Liver (tissue), 9 donors: Measurements from ENCODE around the gene HGS. TPM values are rescaled to one million over a fixed set of nuclear protein-coding genes. Genes with fewer than 3 reads are reported as not detected.

Source experiments
- DNase-seq: peaks from one replicate; pipeline ENCODE4 v3.0.0-alpha.2; 2017; ENCODE audit warnings: low spot score
- H3K27ac ChIP-seq, 2 donors: one replicate each; pipeline ENCODE4 v1.7.0; 2013; ENCODE audit warnings: inconsistent platforms in 2 of 2, low read length in 2 of 2, control low read depth in 1 of 2, low read depth in 1 of 2, mild to moderate bottlenecking in 1 of 2
- H3K27me3 ChIP-seq, 4 donors: one replicate each; pipeline versions ENCODE4 v1.6.1 to v1.7.0; 2013; ENCODE audit warnings: low read length in 3 of 4, inconsistent platforms in 1 of 4, mild to moderate bottlenecking in 1 of 4, moderate library complexity in 1 of 4; ENCODE audit not compliant: control insufficient read depth in 4 of 4, insufficient read depth in 4 of 4
- H3K36me3 ChIP-seq, 4 donors: one replicate each; pipeline versions ENCODE4 v1.6.1 to v1.7.0; 2013; ENCODE audit warnings: low read length in 3 of 4, mild to moderate bottlenecking in 3 of 4, low read depth in 1 of 4, moderate library complexity in 1 of 4; ENCODE audit not compliant: control insufficient read depth in 4 of 4, insufficient read depth in 3 of 4
- H3K4me1 ChIP-seq, 4 donors: one replicate each; pipeline versions ENCODE4 v1.6.1 to v1.7.0; 2013; ENCODE audit warnings: low read length in 3 of 4, mild to moderate bottlenecking in 3 of 4, moderate library complexity in 1 of 4; ENCODE audit not compliant: control insufficient read depth in 4 of 4, insufficient read depth in 4 of 4
- H3K4me3 ChIP-seq, 3 donors: one replicate each; pipeline versions ENCODE4 v1.6.1 to v1.7.0; 2013; ENCODE audit warnings: low read length in 3 of 3, control low read depth in 1 of 3, low read depth in 1 of 3, mild to moderate bottlenecking in 1 of 3
- H3K9ac ChIP-seq, 2 donors: one replicate each; pipeline ENCODE4 v1.7.0; 2013; ENCODE audit warnings: low read length in 2 of 2, mild to moderate bottlenecking in 2 of 2, moderate library complexity in 2 of 2, control low read depth in 1 of 2, low read depth in 1 of 2
- H3K9me3 ChIP-seq, 4 donors: one replicate each; pipeline versions ENCODE4 v1.6.1 to v1.7.0; 2013; ENCODE audit warnings: low read length in 3 of 4; ENCODE audit not compliant: control insufficient read depth in 4 of 4
- EGR1 ChIP-seq, 2 donors: IDR thresholded peaks; 2 replicates each; pipeline ENCODE4 v1.6.1; 2016 to 2018; ENCODE audit warnings: antibody characterized with exemption in 2 of 2, low read depth in 2 of 2
- FOXA1 ChIP-seq: IDR thresholded peaks from 2 replicates; pipeline ENCODE4 v1.6.1; 2016; ENCODE audit warnings: antibody characterized with exemption
- GABPA ChIP-seq, 2 donors: IDR thresholded peaks in 1 of 2; conservative IDR thresholded peaks in 1 of 2; 2 replicates each; pipeline ENCODE4 v1.6.1; 2016; ENCODE audit warnings: antibody characterized with exemption in 2 of 2, mild to moderate bottlenecking in 1 of 2, moderate library complexity in 1 of 2
- HNF4A ChIP-seq, 2 donors: conservative IDR thresholded peaks; 2 replicates each; pipeline ENCODE4 v1.6.1; 2016; ENCODE audit warnings: antibody characterized with exemption in 2 of 2, mild to moderate bottlenecking in 2 of 2
- HNF4G ChIP-seq: IDR thresholded peaks from 2 replicates; pipeline ENCODE4 v1.6.1; 2016; ENCODE audit warnings: antibody characterized with exemption
- JUND ChIP-seq, 2 donors: IDR thresholded peaks; 2 replicates each; pipeline ENCODE4 v1.6.1; 2016; ENCODE audit warnings: antibody characterized with exemption in 2 of 2
- NR2F2 ChIP-seq: IDR thresholded peaks from 2 replicates; pipeline ENCODE4 v1.6.1; 2016; ENCODE audit warnings: antibody characterized with exemption
- RAD21 ChIP-seq, 2 donors: IDR thresholded peaks; 2 replicates each; pipeline ENCODE4 v1.6.1; 2016; ENCODE audit warnings: antibody characterized with exemption in 2 of 2, mild to moderate bottlenecking in 2 of 2
- RXRA ChIP-seq, 2 donors: IDR thresholded peaks; 2 replicates each; pipeline ENCODE4 v1.6.1; 2017 to 2018; ENCODE audit warnings: antibody characterized with exemption in 2 of 2, mild to moderate bottlenecking in 1 of 2
- SP1 ChIP-seq: IDR thresholded peaks from 2 replicates; pipeline ENCODE4 v1.6.1; 2018; ENCODE audit warnings: antibody characterized with exemption, mild to moderate bottlenecking
- TAF1 ChIP-seq: conservative IDR thresholded peaks from 2 replicates; pipeline ENCODE4 v1.6.1; 2016; ENCODE audit warnings: antibody characterized with exemption, mild to moderate bottlenecking
- YY1 ChIP-seq: IDR thresholded peaks from 2 replicates; pipeline ENCODE4 v1.6.1; 2016; ENCODE audit warnings: antibody characterized with exemption, mild to moderate bottlenecking
- WGBS: extraction: QIAGEN DNeasy Blood & Tissue Kit; methylation state at CpG from one replicate; pipeline ENCODE4 v1.1.7; 2013; 5-methylcytosine and 5-hydroxymethylcytosine counted together
- polyA plus RNA-seq, 2 donors: library from polyadenylated mRNA; stranded (reverse) in 1 of 2; unstranded in 1 of 2; fragments of 200-250 nt in 1 of 2; fragments of >200 nt in 1 of 2; fragmentation: Nextera tagmentation in 1 of 2; extraction: Ambion mirVana in 1 of 2; gene quantifications; one replicate each; pipeline versions ENCODE4 v1.2.1 to v1.2.3, GENCODE V29; 2013 to 2015
- total RNA-seq, 2 donors: library from RNA; depleted of rRNA; stranded (reverse); fragments of >200 nt; gene quantifications; one replicate each; pipeline ENCODE4 v1.2.3, GENCODE V29; 2014
- TF ChIP-seq, protein P1 (sequence below): fragments of 150-350 bp; IDR thresholded peaks from 2 replicates; pipeline ENCODE4 v1.5.1; 2017; ENCODE audit warnings: improper control_type of control experiment, low read depth, low read length; ENCODE audit not compliant: missing input control
- TF ChIP-seq, protein P2 (sequence below): IDR thresholded peaks from 2 replicates; pipeline ENCODE4 v1.6.1; 2016; ENCODE audit warnings: antibody characterized with exemption
- TF ChIP-seq, protein P3 (sequence below): IDR thresholded peaks from 2 replicates; pipeline ENCODE4 v1.6.1; 2016; ENCODE audit warnings: antibody characterized with exemption
- TF ChIP-seq, protein P4 (sequence below): IDR thresholded peaks from 2 replicates; pipeline ENCODE4 v1.6.1; 2016; ENCODE audit warnings: antibody characterized with exemption, mild to moderate bottlenecking
- TF ChIP-seq, protein P5 (sequence below): IDR thresholded peaks from 2 replicates; pipeline ENCODE4 v1.6.1; 2016; ENCODE audit warnings: antibody characterized with exemption
- donor health status: healthy.
- donor health status: healthy.
- donor health status: healthy.
- donor health status: healthy.
- donor health status: healthy.

HGS gene
- total and polyA plus RNA-seq, 4 donors: 21.8 to 31.6 (median 28.2) TPM

DNA sequence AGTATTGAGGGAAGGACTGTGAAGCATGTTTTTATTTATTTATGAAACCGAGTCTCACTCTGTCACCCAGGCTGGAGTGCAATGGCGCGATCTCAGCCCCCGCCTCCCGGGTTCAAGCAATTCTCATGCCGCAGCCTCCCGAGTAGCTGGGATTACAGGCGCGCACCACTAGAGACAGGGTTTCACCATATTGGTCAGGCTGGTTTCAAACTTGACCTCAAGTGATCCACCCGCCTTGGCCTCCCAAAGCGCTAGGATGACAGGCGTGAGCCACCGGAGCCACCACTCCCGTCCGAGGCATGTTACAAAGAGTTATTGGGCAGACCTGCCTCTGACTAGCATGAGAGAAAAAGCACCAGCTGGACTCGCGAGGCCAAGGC is 22.4 kb downstream of the HGS start (continued):
- TF ChIP-seq, protein P1, sequence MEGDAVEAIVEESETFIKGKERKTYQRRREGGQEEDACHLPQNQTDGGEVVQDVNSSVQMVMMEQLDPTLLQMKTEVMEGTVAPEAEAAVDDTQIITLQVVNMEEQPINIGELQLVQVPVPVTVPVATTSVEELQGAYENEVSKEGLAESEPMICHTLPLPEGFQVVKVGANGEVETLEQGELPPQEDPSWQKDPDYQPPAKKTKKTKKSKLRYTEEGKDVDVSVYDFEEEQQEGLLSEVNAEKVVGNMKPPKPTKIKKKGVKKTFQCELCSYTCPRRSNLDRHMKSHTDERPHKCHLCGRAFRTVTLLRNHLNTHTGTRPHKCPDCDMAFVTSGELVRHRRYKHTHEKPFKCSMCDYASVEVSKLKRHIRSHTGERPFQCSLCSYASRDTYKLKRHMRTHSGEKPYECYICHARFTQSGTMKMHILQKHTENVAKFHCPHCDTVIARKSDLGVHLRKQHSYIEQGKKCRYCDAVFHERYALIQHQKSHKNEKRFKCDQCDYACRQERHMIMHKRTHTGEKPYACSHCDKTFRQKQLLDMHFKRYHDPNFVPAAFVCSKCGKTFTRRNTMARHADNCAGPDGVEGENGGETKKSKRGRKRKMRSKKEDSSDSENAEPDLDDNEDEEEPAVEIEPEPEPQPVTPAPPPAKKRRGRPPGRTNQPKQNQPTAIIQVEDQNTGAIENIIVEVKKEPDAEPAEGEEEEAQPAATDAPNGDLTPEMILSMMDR: no peak
- TF ChIP-seq SP1 (no peak), JUND (IDR thresholded peaks at IDR 0.05) (no peak), TAF1 (no peak), HNF4A (conservative IDR thresholded peaks at IDR 0.05) (no peak), EGR1 (IDR thresholded peaks at IDR 0.05; ENCODE audit: low read depth in 2 of 2) (no peak), YY1 (no peak), FOXA1 (no peak), GABPA (IDR thresholded peaks at IDR 0.05 in 1 of 2, conservative IDR thresholded peaks at IDR 0.05 in 1 of 2) (no peak), RAD21 (IDR thresholded peaks at IDR 0.05) (no peak)
- TF ChIP-seq, protein P2, sequence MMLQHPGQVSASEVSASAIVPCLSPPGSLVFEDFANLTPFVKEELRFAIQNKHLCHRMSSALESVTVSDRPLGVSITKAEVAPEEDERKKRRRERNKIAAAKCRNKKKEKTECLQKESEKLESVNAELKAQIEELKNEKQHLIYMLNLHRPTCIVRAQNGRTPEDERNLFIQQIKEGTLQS: no peak

DNA sequence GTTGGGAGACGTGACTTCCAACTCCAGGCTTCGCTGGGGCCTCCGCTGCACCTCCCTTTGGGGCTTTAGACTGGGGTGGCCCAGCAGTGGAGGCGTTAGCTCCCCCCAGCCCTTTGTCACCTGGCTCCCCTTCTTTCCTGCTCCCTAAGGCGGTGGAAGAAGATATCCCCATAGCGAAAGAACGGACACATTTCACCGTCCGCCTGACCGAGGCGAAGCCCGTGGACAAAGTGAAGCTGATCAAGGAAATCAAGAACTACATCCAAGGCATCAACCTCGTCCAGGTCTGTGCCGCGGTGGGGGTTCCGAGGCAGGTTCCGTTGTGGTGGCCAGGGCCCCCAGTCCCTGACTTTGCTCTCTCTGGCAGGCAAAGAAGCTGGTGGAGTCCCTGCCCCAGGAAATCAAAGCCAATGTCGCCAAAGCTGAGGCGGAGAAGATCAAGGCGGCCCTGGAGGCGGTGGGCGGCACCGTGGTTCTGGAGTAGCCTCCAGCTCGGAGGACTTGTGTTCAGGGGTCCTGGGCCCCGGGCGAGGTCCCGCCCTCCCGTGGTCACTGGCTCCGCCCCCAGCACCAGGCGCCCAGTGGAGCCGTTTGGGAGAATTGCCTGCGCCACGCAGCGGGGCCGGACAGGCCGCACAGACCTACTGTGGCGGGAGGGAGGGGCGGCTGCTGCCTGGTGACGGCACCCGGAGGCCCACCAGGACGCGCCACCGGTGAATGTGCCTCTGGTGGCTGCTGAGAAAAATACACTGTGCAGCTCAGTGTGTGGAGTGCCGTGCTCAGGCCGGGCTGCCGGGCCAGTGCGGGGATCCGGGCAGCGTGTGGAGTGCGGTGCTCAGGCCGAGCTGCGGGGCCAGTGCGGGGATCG is 23.2 kb downstream of the HGS start:
- H3K4me1 ChIP-seq: peaks cover 19 to 44% (median 32%) of the 10 kb centered on the region in 4 donors

More for the DNA sequence above, 23.2 kb downstream of the HGS start:
- H3K36me3 ChIP-seq: peaks cover 6 to 27% (median 9%) of the 10 kb centered on the region in 4 donors
- H3K4me3 ChIP-seq: no peak overlapping the region
- TF ChIP-seq YY1: no peak
- TF ChIP-seq, protein P1: no peak
- TF ChIP-seq JUND (IDR thresholded peaks at IDR 0.05): no peak
- TF ChIP-seq HNF4A (conservative IDR thresholded peaks at IDR 0.05): no peak
- TF ChIP-seq HNF4G: no peak
- TF ChIP-seq NR2F2: no peak
- TF ChIP-seq EGR1 (IDR thresholded peaks at IDR 0.05; ENCODE audit: low read depth in 2 of 2): no peak
- TF ChIP-seq, protein P2: no peak
- no peak for TF ChIP-seq SP1
- TF ChIP-seq, protein P3, sequence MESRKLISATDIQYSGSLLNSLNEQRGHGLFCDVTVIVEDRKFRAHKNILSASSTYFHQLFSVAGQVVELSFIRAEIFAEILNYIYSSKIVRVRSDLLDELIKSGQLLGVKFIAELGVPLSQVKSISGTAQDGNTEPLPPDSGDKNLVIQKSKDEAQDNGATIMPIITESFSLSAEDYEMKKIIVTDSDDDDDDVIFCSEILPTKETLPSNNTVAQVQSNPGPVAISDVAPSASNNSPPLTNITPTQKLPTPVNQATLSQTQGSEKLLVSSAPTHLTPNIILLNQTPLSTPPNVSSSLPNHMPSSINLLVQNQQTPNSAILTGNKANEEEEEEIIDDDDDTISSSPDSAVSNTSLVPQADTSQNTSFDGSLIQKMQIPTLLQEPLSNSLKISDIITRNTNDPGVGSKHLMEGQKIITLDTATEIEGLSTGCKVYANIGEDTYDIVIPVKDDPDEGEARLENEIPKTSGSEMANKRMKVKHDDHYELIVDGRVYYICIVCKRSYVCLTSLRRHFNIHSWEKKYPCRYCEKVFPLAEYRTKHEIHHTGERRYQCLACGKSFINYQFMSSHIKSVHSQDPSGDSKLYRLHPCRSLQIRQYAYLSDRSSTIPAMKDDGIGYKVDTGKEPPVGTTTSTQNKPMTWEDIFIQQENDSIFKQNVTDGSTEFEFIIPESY: no peak
- TF ChIP-seq, protein P4, sequence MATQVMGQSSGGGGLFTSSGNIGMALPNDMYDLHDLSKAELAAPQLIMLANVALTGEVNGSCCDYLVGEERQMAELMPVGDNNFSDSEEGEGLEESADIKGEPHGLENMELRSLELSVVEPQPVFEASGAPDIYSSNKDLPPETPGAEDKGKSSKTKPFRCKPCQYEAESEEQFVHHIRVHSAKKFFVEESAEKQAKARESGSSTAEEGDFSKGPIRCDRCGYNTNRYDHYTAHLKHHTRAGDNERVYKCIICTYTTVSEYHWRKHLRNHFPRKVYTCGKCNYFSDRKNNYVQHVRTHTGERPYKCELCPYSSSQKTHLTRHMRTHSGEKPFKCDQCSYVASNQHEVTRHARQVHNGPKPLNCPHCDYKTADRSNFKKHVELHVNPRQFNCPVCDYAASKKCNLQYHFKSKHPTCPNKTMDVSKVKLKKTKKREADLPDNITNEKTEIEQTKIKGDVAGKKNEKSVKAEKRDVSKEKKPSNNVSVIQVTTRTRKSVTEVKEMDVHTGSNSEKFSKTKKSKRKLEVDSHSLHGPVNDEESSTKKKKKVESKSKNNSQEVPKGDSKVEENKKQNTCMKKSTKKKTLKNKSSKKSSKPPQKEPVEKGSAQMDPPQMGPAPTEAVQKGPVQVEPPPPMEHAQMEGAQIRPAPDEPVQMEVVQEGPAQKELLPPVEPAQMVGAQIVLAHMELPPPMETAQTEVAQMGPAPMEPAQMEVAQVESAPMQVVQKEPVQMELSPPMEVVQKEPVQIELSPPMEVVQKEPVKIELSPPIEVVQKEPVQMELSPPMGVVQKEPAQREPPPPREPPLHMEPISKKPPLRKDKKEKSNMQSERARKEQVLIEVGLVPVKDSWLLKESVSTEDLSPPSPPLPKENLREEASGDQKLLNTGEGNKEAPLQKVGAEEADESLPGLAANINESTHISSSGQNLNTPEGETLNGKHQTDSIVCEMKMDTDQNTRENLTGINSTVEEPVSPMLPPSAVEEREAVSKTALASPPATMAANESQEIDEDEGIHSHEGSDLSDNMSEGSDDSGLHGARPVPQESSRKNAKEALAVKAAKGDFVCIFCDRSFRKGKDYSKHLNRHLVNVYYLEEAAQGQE: no peak
- TF ChIP-seq RXRA (IDR thresholded peaks at IDR 0.05): no peak
- TF ChIP-seq RAD21 (IDR thresholded peaks at IDR 0.05): no peak
- TF ChIP-seq FOXA1: no peak
- TF ChIP-seq, protein P5, sequence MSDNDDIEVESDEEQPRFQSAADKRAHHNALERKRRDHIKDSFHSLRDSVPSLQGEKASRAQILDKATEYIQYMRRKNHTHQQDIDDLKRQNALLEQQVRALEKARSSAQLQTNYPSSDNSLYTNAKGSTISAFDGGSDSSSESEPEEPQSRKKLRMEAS: no peak
- TF ChIP-seq GABPA (IDR thresholded peaks at IDR 0.05 in 1 of 2, conservative IDR thresholded peaks at IDR 0.05 in 1 of 2): no peak
- TF ChIP-seq TAF1: no peak
- H3K9ac ChIP-seq: no peak overlapping the region
- no peaks in the 10 kb centered on the region for H3K9me3 ChIP-seq
- no peaks in the 10 kb centered on the region for H3K27me3 ChIP-seq
- no peak overlapping the region for H3K27ac ChIP-seq
- DNase-seq: no peak
- WGBS: 95% methylated on average over 54 of the region's 54 CpGs
